ENCODE measurements around the gene CBLN3.

Gene CBLN3

DNA sequence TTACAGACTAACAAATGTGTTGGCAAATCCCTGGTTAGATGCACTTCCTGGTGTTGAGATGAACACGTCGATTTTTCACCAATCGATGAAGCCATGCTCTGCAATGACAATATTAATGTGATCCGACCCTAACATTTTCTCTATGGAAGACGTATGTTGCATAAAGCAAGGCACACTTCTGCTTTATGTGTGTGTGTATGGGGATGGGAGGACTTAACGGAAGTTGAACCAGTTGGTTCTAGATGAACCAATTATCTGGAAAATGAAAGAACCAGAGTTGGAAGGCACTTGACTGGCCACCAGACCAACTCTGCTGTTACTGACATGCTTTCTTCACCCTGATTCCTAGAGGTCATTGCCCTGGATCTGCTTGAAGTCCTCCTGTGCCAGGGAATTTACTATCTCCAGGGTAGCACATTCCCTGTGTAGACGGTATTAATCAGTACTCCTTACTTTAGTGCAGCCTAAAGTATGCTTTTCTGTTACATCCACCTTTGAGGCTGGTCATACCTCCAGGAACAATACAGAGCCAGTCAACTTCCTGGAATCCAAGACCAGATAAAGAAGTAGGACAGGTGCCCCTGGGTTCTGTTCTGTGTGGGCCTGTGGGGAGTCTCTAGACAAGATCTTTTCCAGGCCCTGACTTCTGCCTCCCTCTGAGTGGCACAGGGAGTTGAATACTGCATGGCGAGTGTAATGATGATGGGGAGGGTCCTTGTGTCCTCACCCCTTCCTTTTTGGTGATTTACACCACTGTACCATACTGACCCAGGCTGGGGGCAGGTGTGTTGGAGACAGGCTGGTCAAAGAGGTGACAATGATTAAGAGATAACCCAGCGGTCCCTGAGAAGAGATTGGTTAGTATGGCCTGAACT, 9.0 kb upstream of the CBLN3 start:
- no peak for DNase-seq

DNA sequence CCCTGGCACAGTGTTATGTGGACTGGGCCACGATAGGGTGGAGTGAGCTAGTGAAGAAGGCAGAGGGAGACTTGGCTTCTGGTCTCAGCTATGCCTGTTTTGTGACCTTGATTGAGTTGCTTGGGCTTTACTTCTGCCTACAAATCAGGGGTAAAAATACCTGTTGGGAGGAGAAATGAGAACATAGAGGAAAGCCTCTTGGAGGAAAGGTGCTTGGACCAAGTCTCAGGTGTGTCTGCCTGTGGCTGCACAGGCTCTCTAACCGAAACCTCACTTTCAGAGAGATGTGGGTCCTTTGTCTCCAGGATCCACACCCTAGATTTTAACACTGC, 8.2 kb upstream of the CBLN3 start:
- no peak for DNase-seq

DNA sequence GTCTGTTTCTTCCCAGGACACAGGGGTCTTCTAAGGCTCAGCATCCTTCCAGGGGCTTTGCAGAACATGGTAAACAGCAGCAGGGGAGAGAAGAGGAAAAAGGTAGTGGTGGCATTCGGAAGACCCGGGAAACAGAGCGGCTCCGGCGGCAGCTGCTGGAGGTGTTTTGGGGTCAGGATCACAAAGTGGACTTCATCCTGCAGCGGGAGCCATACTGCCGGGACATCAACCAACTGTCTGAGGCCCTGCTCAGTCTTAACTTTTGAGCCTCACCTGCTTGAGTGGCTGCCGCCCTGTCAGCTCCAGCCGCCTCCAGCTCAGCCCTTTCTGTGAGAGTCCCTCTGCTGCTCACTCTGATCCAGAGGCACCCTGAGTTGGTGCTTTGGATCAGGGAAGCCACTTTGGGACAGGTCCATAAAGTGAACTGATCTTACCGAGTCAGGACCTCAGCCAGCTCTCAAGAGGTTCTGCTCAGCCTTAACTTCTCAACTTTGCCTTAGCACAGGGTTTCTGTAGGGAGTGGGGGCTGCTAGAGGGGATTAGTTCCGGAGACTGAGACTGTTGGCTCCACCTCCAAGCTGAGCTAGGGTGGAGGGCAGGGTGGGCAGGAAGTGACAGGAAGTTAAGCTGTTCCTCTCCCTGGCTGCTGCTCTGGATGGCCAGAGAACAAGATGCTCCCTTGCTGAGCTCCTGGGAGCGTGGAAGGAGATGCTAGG, 7.7 kb upstream of the CBLN3 start:
- DNase-seq = no peak

DNA sequence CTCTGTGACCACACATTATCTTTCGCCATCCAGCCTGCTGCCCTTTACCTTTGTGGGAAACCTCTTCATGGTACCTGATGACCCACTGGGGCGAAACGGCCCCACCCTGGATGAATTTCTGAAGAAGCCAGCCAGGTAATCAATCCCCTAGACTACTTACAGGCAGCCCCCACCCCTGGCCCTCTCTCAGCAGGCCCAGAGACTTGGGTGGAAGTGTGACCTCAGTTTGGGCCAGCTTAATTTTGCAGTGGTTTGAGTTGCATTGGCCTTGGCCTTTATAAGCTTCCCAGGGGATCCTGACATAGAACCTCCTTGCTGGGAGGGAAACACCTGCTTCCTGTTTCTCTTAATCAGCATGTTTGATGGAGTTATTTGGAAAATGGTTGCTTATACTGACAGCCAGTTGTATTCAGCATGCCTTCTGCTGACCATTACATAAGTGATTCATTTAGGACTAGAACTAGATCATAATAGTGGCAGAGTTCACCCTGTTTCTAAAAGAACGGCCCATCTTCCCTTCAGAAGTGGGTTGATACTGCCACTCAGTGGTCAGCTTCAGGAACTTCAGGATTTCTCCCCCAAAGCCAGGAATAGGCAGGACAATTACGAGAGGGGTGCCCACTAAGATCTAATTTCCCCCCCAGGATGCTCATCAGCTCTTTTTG, 7.0 kb upstream of the CBLN3 start:
- peak; percentile 50 for DNase-seq

DNA sequence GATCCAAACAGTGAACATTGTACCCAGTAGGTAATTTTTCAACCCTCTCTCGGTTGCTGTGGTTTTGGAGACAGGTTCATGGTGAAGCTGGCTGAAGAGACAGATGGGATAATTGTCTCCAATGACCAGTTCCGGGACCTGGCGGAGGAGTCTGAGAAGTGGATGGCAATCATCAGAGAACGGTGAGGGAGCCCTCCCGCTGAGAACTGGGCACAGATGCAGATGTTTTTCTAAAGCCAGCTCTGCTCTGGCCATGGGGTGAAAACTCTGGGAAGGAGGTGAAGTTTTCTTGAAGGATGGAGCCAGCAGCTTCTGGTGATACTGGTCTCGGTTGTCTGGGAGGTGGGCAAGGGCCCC, 6.5 kb upstream of the CBLN3 start:
- DNase-seq = no peak

DNA sequence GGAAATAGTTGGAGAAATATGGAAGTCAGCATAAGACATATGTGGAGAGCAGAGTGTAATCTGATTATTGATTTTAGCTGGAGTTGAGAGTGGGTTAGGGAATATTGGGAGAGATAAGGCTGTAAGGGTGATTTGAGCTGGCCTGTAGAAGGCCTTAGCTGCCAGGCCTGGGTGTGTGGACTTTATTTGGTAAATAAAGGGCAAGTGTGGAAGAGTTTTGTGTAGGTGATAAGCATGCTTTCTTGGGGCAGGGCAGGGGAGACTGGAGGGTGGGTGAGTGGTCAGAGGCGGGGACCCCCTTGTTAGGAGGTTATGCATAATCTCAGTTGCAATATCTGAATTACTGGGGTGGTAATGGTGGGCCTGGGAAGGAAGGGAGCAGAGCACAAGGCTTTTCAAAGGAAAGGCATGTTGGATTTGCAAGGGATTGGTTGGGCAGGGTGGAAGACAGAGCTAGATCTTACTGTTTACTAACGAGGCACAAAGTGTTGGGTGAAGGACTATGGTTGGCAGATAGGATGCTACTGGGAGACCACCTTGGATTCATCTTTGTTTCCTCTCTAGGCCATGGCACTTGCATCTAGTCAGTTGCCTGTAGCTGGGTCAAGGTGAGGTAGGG, 5.8 kb upstream of the CBLN3 start:
- no peak for DNase-seq

DNA sequence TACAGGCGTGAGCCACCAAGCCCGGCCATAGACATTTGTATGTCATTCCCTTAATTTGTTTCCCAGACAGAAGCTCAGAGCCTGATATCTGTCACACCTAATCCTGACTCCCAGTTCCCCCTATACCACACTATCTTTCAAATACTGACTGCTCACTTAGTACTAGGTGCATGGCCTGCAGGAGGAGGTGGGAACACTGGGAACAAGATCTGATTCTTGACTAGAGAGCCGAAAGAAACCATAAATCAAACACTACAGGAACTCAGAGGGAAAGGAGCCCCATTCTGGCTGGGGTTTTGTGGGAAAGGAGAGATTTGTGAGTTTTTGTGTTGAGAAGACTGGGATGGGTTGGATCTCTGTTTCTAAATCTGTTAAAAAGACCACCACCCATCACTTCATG, 5.2 kb upstream of the CBLN3 start:
- no peak for DNase-seq

DNA sequence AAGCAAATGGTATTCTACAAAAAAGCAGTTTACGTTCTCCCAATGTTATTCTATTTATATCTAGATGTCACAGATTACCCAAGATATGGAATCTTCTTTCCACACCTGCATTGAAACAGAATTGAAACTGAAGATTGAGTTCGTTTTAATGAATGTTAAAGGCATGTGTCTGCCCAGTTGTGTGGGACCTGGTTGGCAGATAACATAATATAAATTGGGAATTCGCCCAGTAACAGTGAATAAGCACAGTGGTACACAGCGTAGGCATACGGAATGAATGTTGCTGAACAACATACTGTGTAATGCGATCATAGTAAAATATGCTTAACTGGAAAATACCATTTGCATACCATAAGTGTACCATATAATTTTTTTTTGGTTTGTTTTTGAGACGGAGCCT, 4.6 kb upstream of the CBLN3 start:
- DNase-seq = no peak

DNA sequence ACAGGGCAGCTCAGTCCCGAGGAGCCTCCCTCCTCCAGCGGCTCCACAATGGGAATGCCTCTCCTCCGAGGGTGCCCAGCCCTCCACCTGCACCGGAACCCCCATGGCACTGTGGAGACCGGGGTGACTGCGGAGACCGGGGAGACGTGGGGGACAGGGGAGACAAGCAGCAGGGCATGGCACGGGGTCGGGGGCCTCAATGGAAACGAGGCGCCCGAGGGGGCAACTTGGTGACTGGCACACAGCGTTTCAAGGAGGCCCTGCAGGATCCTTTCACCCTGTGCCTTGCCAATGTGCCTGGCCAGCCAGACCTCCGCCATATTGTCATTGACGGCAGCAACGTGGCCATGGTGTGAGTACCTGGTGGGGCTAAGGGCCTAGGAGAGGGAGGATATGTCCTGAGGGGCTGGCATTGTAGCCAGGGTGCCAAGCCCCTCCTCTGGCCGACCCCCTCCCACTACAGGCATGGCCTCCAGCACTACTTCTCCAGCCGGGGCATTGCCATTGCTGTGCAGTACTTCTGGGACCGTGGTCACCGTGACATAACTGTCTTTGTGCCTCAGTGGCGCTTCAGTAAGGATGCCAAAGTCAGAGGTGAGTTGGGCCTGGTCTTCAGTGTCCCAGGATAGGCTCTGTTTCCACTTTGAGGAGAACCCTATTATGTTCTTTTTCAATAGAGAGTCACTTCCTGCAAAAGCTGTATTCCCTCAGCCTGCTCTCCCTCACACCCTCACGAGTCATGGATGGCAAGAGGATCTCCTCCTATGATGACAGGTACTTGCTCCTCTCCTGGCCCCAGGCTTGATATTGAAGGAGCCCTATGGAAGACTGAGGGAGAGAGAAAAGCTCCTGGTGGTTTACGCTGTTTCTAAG, 3.0 kb upstream of the CBLN3 start:
- no peak for DNase-seq

DNA sequence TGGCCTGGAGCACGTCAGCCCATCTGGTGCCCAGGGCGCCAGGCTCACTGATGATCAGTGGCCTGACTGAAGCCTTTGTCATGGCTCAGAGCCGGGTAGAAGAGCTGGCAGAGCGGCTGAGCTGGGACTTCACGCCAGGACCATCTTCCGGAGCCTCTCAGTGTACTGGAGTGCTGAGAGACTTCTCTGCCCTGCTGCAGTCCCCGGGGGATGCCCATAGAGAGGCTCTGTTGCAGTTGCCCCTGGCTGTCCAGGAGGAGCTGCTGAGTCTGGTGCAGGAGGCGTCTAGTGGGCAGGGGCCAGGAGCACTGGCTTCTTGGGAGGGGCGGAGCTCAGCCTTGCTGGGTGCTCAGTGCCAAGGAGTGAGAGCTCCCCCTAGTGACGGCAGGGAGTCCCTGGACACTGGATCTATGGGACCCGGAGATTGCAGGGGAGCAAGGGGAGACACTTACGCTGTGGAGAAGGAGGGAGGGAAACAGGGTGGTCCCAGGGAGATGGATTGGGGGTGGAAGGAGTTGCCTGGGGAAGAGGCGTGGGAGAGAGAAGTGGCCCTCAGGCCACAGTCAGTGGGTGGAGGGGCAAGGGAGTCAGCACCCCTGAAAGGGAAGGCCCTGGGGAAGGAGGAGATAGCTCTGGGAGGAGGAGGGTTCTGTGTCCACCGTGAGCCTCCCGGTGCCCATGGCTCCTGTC, 2.2 kb upstream of the CBLN3 start:
- DNase-seq = peak; percentile 93

DNA sequence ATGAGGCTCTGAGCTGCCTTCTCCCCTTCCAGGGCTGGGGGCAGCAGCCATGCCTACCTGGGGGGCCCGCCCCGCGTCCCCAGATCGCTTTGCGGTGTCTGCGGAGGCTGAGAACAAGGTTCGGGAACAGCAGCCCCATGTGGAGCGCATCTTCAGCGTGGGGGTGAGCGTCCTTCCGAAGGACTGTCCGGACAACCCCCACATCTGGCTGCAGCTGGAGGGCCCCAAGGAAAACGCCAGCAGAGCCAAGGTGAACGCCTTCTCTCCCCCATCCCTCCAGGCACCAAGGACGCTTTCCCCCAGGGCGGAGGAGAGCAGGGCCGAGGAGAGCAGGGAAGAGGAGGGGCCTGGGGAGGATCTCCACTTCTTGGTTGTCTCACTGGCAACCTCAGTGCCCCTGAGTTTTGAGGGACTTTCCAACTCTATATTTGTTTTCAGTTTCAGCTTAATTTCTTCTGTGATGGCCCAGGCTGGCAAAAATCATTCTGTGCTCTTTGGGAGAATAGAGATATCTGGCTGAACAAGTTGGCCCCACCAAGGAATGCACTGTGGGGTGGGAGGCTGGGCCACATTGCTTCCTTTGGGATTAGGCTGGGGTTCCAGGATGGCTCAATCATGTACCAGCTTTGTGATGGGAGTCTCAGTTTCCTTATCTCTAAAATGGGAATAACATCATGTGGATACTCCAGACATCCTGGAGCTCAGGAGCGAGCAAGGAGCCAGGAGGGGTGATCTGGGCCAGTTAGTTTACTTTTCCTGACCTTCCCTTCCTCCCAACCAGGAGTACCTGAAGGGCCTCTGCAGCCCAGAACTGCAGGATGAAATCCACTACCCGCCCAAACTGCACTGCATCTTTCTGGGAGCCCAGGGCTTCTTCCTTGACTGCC, 1.5 kb upstream of the CBLN3 start:
- no peak for DNase-seq

DNA sequence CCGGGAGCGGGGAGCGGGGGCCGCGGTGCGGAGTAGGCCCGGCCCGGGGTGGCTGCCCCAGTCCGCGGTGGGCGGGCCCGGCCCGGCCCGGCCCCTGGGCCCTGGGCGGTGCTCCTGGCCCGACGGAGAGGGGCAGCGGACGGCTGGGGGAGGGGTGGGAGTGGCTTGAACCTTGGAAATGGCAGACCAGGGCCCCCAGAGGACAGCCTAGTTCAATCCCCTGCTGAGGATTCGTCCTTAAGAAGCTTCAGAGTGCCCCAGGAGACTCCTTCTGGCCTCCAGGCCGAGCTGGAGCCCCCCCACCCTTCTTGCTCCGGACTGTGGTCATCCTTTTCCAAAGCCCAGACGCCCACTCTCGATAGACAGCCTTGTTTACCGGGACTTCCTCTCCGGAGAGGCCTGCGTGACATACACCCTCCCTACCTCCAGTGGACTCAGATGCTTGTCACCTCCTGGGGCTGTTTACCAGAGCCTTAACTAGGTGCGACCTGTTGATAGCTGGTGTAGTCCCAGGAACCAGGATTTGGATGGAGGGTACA, 744 bp upstream of the CBLN3 start:
- DNase-seq = no peak

DNA sequence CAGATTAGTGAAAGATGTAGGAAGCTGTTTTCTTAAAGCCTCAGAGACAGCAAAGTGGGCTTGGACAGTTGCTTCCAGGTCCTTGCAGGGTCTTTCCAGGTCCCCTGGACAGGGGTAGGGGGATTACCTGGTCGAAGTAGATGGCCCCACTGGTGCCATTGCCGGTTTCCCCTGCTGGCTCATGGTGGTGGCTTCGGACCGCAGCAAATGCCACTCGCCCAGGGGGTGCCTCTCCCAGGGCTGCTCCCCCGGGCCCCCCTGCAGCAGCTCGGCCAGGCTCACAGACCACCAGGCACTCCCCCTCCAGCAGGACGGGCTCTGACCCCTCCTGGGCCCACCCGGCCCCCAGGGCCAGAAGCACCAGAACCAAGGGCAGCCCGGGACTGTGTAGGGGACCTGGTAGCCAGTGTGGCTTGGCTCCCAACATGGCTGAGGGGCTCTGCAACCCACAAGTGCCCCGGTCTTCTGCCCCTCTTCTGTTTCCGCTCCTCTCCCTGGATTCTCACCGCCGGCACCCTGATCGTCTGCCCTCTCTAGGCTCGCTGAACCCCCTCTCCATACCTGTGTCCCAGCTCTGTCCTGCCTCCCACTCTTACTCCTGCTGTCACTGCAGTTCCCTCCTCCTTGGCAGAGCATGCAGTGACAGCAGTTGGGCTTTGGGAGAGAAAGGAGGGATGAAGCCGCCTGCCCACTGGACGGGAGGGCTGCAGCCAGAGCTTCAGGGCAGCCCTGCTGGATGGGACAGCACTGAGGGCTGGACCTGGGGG, 657 bp downstream of the CBLN3 start:
- DNase-seq = no peak

DNA sequence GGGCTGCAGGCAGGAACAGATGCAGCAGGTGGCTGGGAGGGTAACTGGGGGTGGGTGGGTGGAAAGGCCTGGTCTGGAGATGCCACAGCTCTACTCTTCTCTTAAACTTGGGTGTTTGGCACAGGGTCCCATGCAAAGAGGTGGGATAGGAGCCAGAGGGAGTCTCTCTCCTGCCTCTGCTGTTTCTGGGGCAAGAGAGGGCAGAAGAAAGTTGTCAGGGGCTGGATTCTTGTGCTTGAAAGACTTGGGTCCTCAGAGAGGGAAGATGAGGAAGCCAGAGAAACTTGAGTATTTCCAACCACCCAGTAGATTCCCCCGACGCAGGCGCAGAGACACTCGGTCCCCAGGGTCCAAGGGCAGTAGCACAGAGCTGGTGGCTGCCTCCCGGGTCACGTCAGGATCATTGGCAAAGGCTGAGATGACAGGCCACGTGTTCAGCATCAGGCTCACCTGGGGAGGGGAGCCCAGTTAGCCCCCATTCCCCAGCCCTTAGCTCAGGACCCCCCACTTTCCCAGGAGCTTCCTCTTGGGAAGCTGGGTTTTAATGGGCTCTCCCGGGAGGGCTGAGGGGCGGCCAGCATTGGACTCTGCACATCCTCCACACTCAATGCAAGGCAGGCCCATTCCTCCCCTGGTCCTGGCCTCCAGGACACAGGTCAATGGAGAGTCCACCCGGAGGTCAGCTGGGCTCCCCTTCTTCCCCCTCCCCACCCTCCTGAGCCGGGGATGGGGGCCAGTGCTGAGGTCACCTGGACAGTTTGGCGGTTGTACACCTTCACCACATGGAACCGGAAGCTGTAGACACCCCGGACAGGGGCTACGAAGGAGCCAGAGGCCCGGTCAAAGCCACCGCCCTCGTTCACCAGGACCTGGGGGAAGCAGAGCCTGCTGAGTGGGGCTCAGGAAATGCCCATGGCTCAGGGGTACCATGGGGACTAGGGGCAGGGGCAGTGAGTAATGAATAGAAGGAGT, 1.6 kb downstream of the CBLN3 start:
- no peak for DNase-seq

DNA sequence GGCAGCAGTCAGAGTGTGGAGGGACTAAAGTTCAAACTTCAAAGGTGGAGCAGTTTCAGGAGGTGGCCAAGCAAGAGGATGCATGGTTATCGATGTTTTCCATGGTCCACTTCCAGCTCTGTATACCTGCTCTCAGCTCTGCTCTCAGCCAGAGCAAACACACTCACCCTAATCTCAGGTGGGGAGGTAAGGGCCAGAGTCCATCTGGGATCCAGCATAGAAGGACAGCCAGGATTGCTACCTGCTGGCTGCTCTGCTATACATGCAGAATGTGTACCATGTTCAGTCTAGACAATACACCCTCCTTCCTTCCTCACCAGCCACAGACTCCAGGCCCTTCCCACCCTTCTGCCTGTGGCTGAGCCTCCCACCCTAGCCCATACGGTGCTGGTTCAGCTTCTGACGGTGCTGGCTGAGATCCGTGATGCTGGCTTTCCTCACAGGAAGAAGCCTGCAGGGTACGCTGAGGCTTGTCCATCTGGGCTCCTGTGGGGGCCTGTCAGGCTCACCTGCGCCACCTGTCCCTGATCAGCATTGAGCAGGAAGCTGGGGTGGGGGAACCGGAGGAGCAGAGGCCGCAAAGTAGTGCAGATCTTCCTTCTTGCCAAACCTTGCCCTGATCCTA, 2.4 kb downstream of the CBLN3 start:
- DNase-seq = peak; percentile 33

DNA sequence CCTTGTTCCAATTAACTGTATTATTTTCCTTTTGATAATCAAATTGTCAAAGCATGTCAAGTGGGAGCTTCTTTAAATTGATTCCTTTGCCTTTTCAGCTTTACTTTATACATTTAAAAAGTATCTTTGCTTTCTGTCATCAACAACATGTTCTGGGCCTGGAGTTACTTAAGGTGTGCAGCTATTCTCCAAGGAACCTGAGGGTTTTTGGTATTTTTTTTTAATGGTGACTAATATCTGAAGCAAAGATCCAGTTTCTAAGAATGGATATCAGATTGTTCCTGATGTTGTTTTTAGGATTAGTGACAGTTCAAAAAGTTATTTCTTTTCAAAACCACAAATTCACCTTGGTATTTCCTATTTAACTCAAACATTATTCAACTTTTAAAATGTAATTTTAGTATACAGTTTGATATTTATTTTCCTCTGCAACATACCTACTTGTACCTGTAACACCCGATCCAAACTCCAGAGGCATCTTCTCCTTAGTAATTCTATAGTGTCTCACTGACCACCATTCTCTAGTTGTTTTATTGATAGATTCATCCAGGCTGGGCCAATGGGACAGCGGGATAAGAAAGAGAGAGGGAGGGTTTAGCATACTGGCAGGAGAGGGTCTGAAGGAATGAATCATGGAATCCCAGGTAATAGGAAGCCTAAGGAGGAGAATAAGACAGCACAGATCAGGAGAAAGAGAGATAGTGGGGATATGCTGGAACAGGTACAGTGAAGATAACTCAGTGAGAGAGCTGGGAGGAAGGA, 3.1 kb downstream of the CBLN3 start:
- no peak for DNase-seq

DNA sequence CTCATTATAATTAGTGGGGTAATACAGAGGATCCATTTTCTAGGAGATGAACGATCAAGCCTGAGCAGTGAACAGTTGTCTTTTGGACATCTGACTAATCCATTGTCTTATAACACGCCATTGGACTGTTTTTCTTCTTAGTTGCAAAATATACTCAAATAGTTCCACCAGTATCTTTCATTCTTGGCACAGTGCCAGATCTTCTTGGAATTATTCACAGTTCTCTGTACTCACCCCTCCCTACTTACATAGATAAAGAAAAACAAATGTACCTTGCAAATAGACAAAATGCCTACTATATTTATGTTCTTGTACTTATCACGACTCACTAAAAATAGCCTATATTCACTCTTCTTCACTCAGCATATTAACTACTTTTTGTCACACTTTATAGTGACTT, 3.8 kb downstream of the CBLN3 start:
- peak; percentile 30 for DNase-seq

Data from NCI-H2171 (cell line).